ENCODE data around the gene NEUROD2. TPM values are rescaled to one million over a fixed set of nuclear protein-coding genes. Genes with fewer than 3 reads are reported as not detected.

Gene NEUROD2
- polyA plus RNA-seq, 1 donor from 2014 or later = not detected

DNA sequence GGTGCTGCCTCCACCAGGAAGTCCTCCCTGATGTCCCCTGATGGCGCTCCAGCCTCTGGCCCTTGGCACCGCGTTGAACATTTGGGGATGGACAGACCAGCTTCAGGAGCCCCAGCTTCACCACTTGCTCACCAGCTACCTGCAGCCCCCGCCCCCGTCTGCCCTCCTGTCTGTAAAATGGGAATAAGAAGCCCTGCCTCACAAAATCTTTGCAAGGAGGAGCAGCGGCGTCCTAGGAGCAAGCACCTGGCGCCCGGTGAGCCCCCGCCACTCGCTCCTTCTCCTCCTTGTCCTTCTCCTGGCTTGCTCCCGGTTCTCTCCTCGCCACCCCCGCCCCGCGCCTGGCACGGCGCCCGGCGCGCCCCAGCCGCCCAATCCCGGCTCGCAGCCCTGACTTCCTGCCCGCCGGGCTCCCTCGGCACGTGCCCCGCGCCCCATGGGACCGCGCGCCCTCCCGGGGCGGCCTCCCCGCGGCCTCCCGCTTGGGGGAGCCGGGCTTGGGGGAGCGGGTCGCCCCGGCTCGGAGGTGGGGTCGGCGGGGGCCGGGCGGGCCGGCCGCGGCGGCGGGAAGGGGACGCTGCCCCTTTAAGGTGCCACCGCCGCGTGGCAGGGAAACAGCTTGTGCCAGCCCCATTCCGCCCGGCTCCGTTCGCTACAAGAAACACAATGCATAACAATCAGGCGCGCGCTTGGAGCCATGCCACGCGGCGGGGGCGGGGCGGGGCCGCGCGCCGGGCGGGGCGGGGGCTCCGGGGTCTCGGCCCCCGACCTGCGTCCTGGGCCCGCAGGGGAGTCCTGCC lies 9.9 kb upstream of the NEUROD2 start:
- H3K27me3 ChIP-seq (ENCODE audit: insufficient read depth, low read depth, low read length) = peaks cover 47% of the 10 kb centered on the region

GRCh38 chr17:39617100-39617445 lies 9.4 kb upstream of the NEUROD2 start:
- no peak overlapping the region for H3K27ac ChIP-seq (ENCODE audit: low read length)
- H3F3A ChIP-seq (ENCODE audit: insufficient read depth, low read length, poor library complexity, severe bottlenecking) = no peaks in the 10 kb centered on the region
- TF ChIP-seq RAD21 (conservative IDR thresholded peaks at IDR 0.05) (no peak), SMC3 (conservative IDR thresholded peaks at IDR 0.05; ENCODE audit: poor library complexity) (no peak), EP300 (conservative IDR thresholded peaks at IDR 0.05; ENCODE audit: poor library complexity, severe bottlenecking) (no peak), EZH2 (IDR thresholded peaks at IDR 0.05; ENCODE audit: borderline replicate concordance, insufficient read depth, low read length, poor library complexity, severe bottlenecking) (no peak), POLR2AphosphoS5 (IDR thresholded peaks at IDR 0.05) (no peak), MXI1 (conservative IDR thresholded peaks at IDR 0.05; ENCODE audit: poor library complexity, severe bottlenecking) (no peak), TAF1 (IDR thresholded peaks at IDR 0.05; ENCODE audit: low read depth) (no peak)
- TF ChIP-seq, protein P1, sequence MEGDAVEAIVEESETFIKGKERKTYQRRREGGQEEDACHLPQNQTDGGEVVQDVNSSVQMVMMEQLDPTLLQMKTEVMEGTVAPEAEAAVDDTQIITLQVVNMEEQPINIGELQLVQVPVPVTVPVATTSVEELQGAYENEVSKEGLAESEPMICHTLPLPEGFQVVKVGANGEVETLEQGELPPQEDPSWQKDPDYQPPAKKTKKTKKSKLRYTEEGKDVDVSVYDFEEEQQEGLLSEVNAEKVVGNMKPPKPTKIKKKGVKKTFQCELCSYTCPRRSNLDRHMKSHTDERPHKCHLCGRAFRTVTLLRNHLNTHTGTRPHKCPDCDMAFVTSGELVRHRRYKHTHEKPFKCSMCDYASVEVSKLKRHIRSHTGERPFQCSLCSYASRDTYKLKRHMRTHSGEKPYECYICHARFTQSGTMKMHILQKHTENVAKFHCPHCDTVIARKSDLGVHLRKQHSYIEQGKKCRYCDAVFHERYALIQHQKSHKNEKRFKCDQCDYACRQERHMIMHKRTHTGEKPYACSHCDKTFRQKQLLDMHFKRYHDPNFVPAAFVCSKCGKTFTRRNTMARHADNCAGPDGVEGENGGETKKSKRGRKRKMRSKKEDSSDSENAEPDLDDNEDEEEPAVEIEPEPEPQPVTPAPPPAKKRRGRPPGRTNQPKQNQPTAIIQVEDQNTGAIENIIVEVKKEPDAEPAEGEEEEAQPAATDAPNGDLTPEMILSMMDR (IDR thresholded peaks at IDR 0.05; ENCODE audit: poor library complexity, severe bottlenecking) = no peak
- TF ChIP-seq, protein P2, sequence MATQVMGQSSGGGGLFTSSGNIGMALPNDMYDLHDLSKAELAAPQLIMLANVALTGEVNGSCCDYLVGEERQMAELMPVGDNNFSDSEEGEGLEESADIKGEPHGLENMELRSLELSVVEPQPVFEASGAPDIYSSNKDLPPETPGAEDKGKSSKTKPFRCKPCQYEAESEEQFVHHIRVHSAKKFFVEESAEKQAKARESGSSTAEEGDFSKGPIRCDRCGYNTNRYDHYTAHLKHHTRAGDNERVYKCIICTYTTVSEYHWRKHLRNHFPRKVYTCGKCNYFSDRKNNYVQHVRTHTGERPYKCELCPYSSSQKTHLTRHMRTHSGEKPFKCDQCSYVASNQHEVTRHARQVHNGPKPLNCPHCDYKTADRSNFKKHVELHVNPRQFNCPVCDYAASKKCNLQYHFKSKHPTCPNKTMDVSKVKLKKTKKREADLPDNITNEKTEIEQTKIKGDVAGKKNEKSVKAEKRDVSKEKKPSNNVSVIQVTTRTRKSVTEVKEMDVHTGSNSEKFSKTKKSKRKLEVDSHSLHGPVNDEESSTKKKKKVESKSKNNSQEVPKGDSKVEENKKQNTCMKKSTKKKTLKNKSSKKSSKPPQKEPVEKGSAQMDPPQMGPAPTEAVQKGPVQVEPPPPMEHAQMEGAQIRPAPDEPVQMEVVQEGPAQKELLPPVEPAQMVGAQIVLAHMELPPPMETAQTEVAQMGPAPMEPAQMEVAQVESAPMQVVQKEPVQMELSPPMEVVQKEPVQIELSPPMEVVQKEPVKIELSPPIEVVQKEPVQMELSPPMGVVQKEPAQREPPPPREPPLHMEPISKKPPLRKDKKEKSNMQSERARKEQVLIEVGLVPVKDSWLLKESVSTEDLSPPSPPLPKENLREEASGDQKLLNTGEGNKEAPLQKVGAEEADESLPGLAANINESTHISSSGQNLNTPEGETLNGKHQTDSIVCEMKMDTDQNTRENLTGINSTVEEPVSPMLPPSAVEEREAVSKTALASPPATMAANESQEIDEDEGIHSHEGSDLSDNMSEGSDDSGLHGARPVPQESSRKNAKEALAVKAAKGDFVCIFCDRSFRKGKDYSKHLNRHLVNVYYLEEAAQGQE (IDR thresholded peaks at IDR 0.05; ENCODE audit: borderline replicate concordance) = no peak
- peak overlapping the region; percentile 65 for H3K4me3 ChIP-seq (ENCODE audit: low read length)
- H3K79me2 ChIP-seq (replicated peaks; ENCODE audit: insufficient read depth, low read length) = no peaks in the 10 kb centered on the region
- H3K27me3 ChIP-seq (ENCODE audit: insufficient read depth, low read depth, low read length) = peaks cover 49% of the 10 kb centered on the region
- no peak overlapping the region for H3K4me2 ChIP-seq (ENCODE audit: low read length)
- no peak overlapping the region for H3K9ac ChIP-seq (ENCODE audit: low read length)
- H3K36me3 ChIP-seq (ENCODE audit: insufficient read depth, low read length) = no peaks in the 10 kb centered on the region
- no peaks in the 10 kb centered on the region for H3K9me3 ChIP-seq (ENCODE audit: low read length)
- H3K9me2 ChIP-seq (ENCODE audit: insufficient read depth, low read length) = no peaks in the 10 kb centered on the region
- no peaks in the 10 kb centered on the region for H4K20me1 ChIP-seq (ENCODE audit: insufficient read depth)
- no peak overlapping the region for H2AFZ ChIP-seq (ENCODE audit: low read depth, low read length)

More for the DNA sequence above, 9.9 kb upstream of the NEUROD2 start:
- Histone ChIP-seq H3K36me3 (ENCODE audit: insufficient read depth, low read length) (no peaks in the 10 kb centered on the region), H3K27ac (ENCODE audit: low read length) (no peak overlapping the region), H3K9me2 (ENCODE audit: insufficient read depth, low read length) (no peaks in the 10 kb centered on the region), H3K4me2 (ENCODE audit: low read length) (no peak overlapping the region), H3K9ac (ENCODE audit: low read length) (peak overlapping the region; percentile 45), H3K9me3 (ENCODE audit: low read length) (no peaks in the 10 kb centered on the region), H3K79me2 (replicated peaks; ENCODE audit: insufficient read depth, low read length) (no peaks in the 10 kb centered on the region), H3F3A (ENCODE audit: insufficient read depth, low read length, poor library complexity, severe bottlenecking) (no peaks in the 10 kb centered on the region), H2AFZ (ENCODE audit: low read depth, low read length) (no peak overlapping the region), H4K20me1 (ENCODE audit: insufficient read depth) (no peaks in the 10 kb centered on the region), H3K4me3 (ENCODE audit: low read length) (peak overlapping the region; percentile 65)
- TF ChIP-seq TAF1 (IDR thresholded peaks at IDR 0.05; ENCODE audit: low read depth) (no peak), POLR2AphosphoS5 (IDR thresholded peaks at IDR 0.05) (peak; percentile 4), MXI1 (conservative IDR thresholded peaks at IDR 0.05; ENCODE audit: poor library complexity, severe bottlenecking) (peak; percentile 51)

Data from neural cell (in vitro differentiated cells).